Measurements from ENCODE around the gene CENPL. TPM values are rescaled to one million over a fixed set of nuclear protein-coding genes. Genes with fewer than 3 reads are reported as not detected.

The CENPL gene
- total and polyA plus RNA-seq, 2 of the 4 experiments (the other 2 are of a cell fraction): 6.3 to 21.1 TPM

DNA sequence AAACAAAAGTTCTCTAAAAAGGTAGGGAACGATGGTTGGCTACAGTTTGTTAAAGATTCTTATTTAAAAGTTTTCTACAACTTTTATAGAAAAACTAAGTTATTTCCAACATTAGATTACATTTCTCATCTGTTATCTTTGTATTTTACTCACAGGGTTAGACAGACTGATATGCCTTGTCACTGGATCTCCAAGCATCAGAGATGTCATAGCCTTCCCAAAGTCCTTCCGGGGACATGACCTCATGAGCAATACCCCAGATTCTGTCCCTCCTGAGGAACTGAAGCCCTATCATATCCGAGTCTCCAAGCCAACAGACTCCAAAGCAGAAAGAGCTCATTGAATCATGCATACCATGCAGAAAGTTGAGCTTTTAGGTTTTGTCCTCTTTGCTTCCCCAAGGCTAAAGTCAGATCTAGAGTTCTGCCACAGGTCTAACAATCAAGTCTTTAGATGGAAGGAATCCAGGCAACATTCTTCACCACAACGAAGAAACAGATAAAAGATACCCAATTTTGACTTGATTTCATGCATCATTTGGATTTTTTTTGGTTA lies 32.8 kb upstream of the CENPL start:
- Histone ChIP-seq H3K4me3 (ENCODE audit: insufficient read depth, low read depth, low read length) (no peak overlapping the region), H3K4me2 (ENCODE audit: low read depth, low read length) (no peak overlapping the region), H2AK9ac (replicated peaks; ENCODE audit: low read depth, low read length, poor library complexity) (no peak overlapping the region), H3K9ac (ENCODE audit: low read depth, low read length) (no peak overlapping the region), H2AK5ac (ENCODE audit: low read depth, low read length) (peak overlapping the region; percentile 56; the same call in 1 of the 2 replicates), H3K18ac (ENCODE audit: low read depth, low read length) (peak overlapping the region; percentile 57; the same call in 1 of the 2 replicates), H3K14ac (replicated peaks; ENCODE audit: low read depth, low read length) (0 out of 2 replicates have a peak overlapping the region, but pooled peaks have one; percentile 2), H2BK20ac (ENCODE audit: low read depth, low read length) (no peak overlapping the region), H4K91ac (ENCODE audit: insufficient read depth, low read depth, low read length) (no peak overlapping the region), H3K4ac (ENCODE audit: low read depth, low read length) (no peak overlapping the region; the same call in 1 of the 2 replicates), H3K79me1 (ENCODE audit: low read depth in 1 of 2, low read length in 2 of 2) (peaks cover 5 to 31% of the 10 kb centered on the region in 2 experiments; a peak in 2 of 4 replicates), H3K27me3 (ENCODE audit: control insufficient read depth, insufficient read depth, low read length) (no peaks in the 10 kb centered on the region), H3K9me3 (ENCODE audit: control insufficient read depth, insufficient read depth, low read length) (no peaks in the 10 kb centered on the region), H2BK120ac (ENCODE audit: low read depth, low read length) (no peak overlapping the region), H4K8ac (ENCODE audit: low read depth in 2 of 2, low read length in 2 of 2) (peak overlapping the region in 1 of 2 experiments; percentile 22; a peak in 2 of 4 replicates), H3K56ac (ENCODE audit: extremely low read depth, insufficient read depth, low read length) (no peak overlapping the region), H3K4me1 (ENCODE audit: control insufficient read depth, insufficient read depth, low read length) (peaks cover 16% of the 10 kb centered on the region), H4K5ac (ENCODE audit: low read depth, low read length) (no peak overlapping the region), H3K27ac (ENCODE audit: insufficient read depth, low read length) (peak overlapping the region; percentile 66; the same call in 1 of the 2 replicates), H2BK15ac (ENCODE audit: low read depth, low read length) (no peak overlapping the region; the same call in 2 of the 3 replicates), H3K36me3 (ENCODE audit: control insufficient read depth, insufficient read depth, low read length) (peaks cover 13% of the 10 kb centered on the region), H2BK5ac (ENCODE audit: low read depth, low read length, poor library complexity, severe bottlenecking) (peak overlapping the region; percentile 90), H4K20me1 (ENCODE audit: insufficient read depth, low read length) (peaks cover 18% of the 10 kb centered on the region), H3K9me1 (ENCODE audit: insufficient read depth, low read length) (peaks cover 5% of the 10 kb centered on the region; the same call in 1 of the 2 replicates), H2AFZ (replicated peaks; ENCODE audit: low read length, poor library complexity) (no peak overlapping the region), H3K23ac (ENCODE audit: low read depth, low read length) (no peak overlapping the region; the same call in 1 of the 2 replicates)
- TF ChIP-seq ELK1 (IDR thresholded peaks at IDR 0.05; ENCODE audit: borderline replicate concordance, low read depth, low read length) (no peak), CEBPB (IDR thresholded peaks at IDR 0.05; ENCODE audit: low read depth, low read length) (no peak), MAFK (IDR thresholded peaks at IDR 0.05; ENCODE audit: low read depth, low read length) (no peak), MAZ (IDR thresholded peaks at IDR 0.05; ENCODE audit: borderline replicate concordance, low read depth, low read length) (no peak), BHLHE40 (IDR thresholded peaks at IDR 0.05; ENCODE audit: low read depth, low read length) (no peak), USF2 (IDR thresholded peaks at IDR 0.05; ENCODE audit: low read depth, low read length) (no peak), RAD21 (IDR thresholded peaks at IDR 0.05; ENCODE audit: low read length) (no peak)
- TF ChIP-seq, protein P1, sequence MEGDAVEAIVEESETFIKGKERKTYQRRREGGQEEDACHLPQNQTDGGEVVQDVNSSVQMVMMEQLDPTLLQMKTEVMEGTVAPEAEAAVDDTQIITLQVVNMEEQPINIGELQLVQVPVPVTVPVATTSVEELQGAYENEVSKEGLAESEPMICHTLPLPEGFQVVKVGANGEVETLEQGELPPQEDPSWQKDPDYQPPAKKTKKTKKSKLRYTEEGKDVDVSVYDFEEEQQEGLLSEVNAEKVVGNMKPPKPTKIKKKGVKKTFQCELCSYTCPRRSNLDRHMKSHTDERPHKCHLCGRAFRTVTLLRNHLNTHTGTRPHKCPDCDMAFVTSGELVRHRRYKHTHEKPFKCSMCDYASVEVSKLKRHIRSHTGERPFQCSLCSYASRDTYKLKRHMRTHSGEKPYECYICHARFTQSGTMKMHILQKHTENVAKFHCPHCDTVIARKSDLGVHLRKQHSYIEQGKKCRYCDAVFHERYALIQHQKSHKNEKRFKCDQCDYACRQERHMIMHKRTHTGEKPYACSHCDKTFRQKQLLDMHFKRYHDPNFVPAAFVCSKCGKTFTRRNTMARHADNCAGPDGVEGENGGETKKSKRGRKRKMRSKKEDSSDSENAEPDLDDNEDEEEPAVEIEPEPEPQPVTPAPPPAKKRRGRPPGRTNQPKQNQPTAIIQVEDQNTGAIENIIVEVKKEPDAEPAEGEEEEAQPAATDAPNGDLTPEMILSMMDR (conservative IDR thresholded peaks at IDR 0.05; ENCODE audit: low read depth, low read length): no peak
- in situ Hi-C loops (cut with MboI; ENCODE audit: low sequenced_read_pairs): no loop called here
- dilution Hi-C loops (cut with HindIII; ENCODE audit: low sequenced_read_pairs, unreplicated experiment): no loop called here
- intact Hi-C loops (cut with micrococcal nuclease): no loop called here
- ChIA-PET CTCF (interaction anchor here (2.7 kb wide), 1 partner anchor 8 kb away, joined by 8 read pairs; no protein-coding TSS in a partner anchor), POLR2A (ENCODE audit: unreplicated experiment) (interaction anchor here (0.6 to 1.0 kb wide), 2 partner anchors 11 to 29 kb away, joined by 3 to 4 read pairs; partner anchors contain the start of gene ZBTB37)
- ATAC-seq (ENCODE audit: low read depth) (no peak), DNase-seq (no peak)
- no CpG with 5 or more reads among the region's 4 CpGs for WGBS, 2 experiments (ENCODE audit: extremely low coverage in 2 of 2, insufficient read length in 1 of 2)
- BruUV-seq (replicated peaks): no TSS peak
